Endodermal cell (in vitro differentiated cells): ENCODE measurements around the gene MCTP1. TPM values are rescaled to one million over a fixed set of nuclear protein-coding genes. Genes with fewer than 3 reads are reported as not detected.

Experiments
- DNase-seq: peaks from one replicate; pipeline ENCODE4 v3.0.0-alpha.2; 2017
- H3K27ac ChIP-seq: 2 replicates; pipeline ENCODE4 v1.5.1; 2013; ENCODE audit warnings: mild to moderate bottlenecking, low read depth, low read length, moderate library complexity
- H3K27me3 ChIP-seq: 2 replicates; pipeline ENCODE4 v1.6.1; 2013; ENCODE audit warnings: mild to moderate bottlenecking, low read length, moderate library complexity; ENCODE audit not compliant: insufficient read depth, control insufficient read depth, poor library complexity, severe bottlenecking
- H3K36me3 ChIP-seq: 2 replicates; pipeline ENCODE4 v1.7.0; 2013; ENCODE audit warnings: mild to moderate bottlenecking, low read length, moderate library complexity; ENCODE audit not compliant: control insufficient read depth, insufficient read depth
- H3K4me1 ChIP-seq: one replicate; pipeline ENCODE4 v1.7.0; 2013; ENCODE audit warnings: low read length; ENCODE audit not compliant: control insufficient read depth, insufficient read depth
- H3K4me3 ChIP-seq: 2 replicates; pipeline ENCODE4 v1.5.1; 2013; ENCODE audit warnings: mild to moderate bottlenecking, low read length, moderate library complexity
- H3K9ac ChIP-seq: 2 replicates; pipeline ENCODE4 v1.6.1; 2013; ENCODE audit warnings: mild to moderate bottlenecking, low read length, moderate library complexity; ENCODE audit not compliant: poor library complexity, severe bottlenecking; ENCODE audit errors: extremely low read depth
- H3K9me3 ChIP-seq: 2 replicates; pipeline ENCODE4 v1.6.1; 2013; ENCODE audit warnings: mild to moderate bottlenecking, low read length, moderate library complexity; ENCODE audit not compliant: control insufficient read depth
- H3K27ac Mint-ChIP-seq: 2 replicates; pipeline ENCODE4 v1.8.0; 2020; ENCODE audit warnings: mixed read lengths
- H3K27me3 Mint-ChIP-seq: 2 replicates; pipeline ENCODE4 v1.8.0; 2021; ENCODE audit warnings: mild to moderate bottlenecking, mixed read lengths; ENCODE audit not compliant: insufficient read depth
- H3K36me3 Mint-ChIP-seq: 2 replicates; pipeline ENCODE4 v1.8.0; 2020; ENCODE audit warnings: low read depth, mixed read lengths
- H3K4me1 Mint-ChIP-seq: 2 replicates; pipeline ENCODE4 v1.8.0; 2020; ENCODE audit warnings: mixed read lengths
- H3K4me3 Mint-ChIP-seq: 2 replicates; pipeline ENCODE4 v1.8.0; 2020; ENCODE audit warnings: mild to moderate bottlenecking, moderate library complexity, mixed read lengths
- H3K9me3 Mint-ChIP-seq: 2 replicates; pipeline ENCODE4 v1.8.0; 2020; ENCODE audit warnings: mild to moderate bottlenecking, mixed read lengths
- WGBS, 2 experiments: methylation state at CpG; one replicate each; pipeline versions ENCODE4 v1.1.5 to v1.1.7; 2013; ENCODE audit warnings: missing lambda C conversion rate in 2 of 2, mixed read lengths in 1 of 2; ENCODE audit not compliant: insufficient coverage in 1 of 2, insufficient read length in 1 of 2; 5-methylcytosine and 5-hydroxymethylcytosine counted together
- total RNA-seq, 2 donors: library from RNA; stranded (reverse); fragmentation: NEBNext Ultra II Directional in 1 of 2; extraction: Animal tissue kit (Norgen Biotek cat#: 25700) in 1 of 2; gene quantifications; 2 replicates in 1 of 2; 3 replicates in 1 of 2; pipeline ENCODE4 v1.2.1, GENCODE V29; 2021
- TF ChIP-seq, protein P1 (sequence below): fragments of 200-600 bp; sonication (generic); conservative IDR thresholded peaks from 2 replicates; pipeline ENCODE4 v1.5.0; 2021; ENCODE audit warnings: antibody characterized with exemption, mild to moderate bottlenecking

Gene MCTP1
- total RNA-seq, 2 donors from 2014 or later: 0.71 to 3.7 TPM

DNA sequence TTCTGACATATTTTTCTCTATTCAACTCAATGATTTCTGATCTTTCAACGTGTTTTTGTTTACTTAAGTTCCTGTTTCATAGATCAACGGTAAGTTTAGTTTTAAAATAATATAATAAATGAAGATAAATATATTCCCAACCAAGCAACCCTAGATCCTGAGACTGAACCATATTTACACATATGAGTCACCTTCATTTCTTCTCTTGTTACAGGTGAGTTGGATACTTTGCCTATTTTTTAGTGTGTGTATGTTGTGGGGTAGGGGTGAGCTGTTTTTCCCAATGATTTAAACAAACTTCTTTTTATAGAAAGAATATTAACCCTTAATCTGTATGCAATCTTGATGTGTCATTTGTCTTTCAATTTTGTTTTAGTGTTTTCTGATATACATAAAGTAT lies 186.9 kb downstream of the MCTP1 start:
- TF ChIP-seq, protein P1, sequence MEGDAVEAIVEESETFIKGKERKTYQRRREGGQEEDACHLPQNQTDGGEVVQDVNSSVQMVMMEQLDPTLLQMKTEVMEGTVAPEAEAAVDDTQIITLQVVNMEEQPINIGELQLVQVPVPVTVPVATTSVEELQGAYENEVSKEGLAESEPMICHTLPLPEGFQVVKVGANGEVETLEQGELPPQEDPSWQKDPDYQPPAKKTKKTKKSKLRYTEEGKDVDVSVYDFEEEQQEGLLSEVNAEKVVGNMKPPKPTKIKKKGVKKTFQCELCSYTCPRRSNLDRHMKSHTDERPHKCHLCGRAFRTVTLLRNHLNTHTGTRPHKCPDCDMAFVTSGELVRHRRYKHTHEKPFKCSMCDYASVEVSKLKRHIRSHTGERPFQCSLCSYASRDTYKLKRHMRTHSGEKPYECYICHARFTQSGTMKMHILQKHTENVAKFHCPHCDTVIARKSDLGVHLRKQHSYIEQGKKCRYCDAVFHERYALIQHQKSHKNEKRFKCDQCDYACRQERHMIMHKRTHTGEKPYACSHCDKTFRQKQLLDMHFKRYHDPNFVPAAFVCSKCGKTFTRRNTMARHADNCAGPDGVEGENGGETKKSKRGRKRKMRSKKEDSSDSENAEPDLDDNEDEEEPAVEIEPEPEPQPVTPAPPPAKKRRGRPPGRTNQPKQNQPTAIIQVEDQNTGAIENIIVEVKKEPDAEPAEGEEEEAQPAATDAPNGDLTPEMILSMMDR: no peak
- no CpG with 5 or more reads among the region's 2 CpGs for WGBS, 2 experiments
- H3K9me3 Mint-ChIP-seq: no peaks in the 10 kb centered on the region

DNA sequence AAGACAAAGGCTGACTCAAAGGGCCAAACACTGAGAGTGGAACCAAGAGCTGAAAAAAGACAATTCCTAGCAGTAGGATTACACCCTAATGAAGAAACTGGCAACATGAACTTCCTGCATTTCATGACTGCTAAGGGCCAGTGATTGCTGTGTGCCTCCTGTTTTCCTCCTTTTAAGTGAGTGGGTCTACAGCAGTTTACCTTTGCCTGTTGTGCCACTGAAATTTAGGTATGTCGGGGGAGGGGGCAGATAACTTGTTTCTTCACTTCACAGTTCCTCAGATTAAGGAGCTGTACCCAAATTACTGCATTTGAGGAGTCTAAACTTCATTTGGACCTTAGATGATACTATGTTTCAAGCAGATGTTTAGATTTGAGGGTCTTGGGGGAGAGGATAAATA lies 191.7 kb downstream of the MCTP1 start:
- Mint-ChIP-seq H3K4me1 (peaks cover 9% of the 10 kb centered on the region), H3K4me3 (no peak overlapping the region), H3K27ac (no peak overlapping the region), H3K9me3 (peaks cover 4% of the 10 kb centered on the region), H3K36me3 (no peaks in the 10 kb centered on the region), H3K27me3 (no peaks in the 10 kb centered on the region)
- TF ChIP-seq, protein P1: no peak
- peak; percentile 64 for DNase-seq
- WGBS, 2 experiments: 83 to 100% methylated on average over 1 of the region's 1 CpG
- Histone ChIP-seq H3K9ac (no peak overlapping the region), H3K9me3 (no peaks in the 10 kb centered on the region), H3K27me3 (no peaks in the 10 kb centered on the region), H3K4me3 (no peak overlapping the region), H3K36me3 (no peaks in the 10 kb centered on the region), H3K4me1 (no peaks in the 10 kb centered on the region), H3K27ac (no peak overlapping the region)

More for the DNA sequence above, 186.9 kb downstream of the MCTP1 start:
- no peak overlapping the region for H3K4me3 ChIP-seq
- H3K36me3 Mint-ChIP-seq: no peaks in the 10 kb centered on the region
- DNase-seq: no peak
- no peak overlapping the region for H3K9ac ChIP-seq
- no peak overlapping the region for H3K4me3 Mint-ChIP-seq
- no peaks in the 10 kb centered on the region for H3K9me3 ChIP-seq
- no peaks in the 10 kb centered on the region for H3K27me3 ChIP-seq
- H3K27ac ChIP-seq: no peak overlapping the region
- no peaks in the 10 kb centered on the region for H3K27me3 Mint-ChIP-seq
- peaks cover 6% of the 10 kb centered on the region for H3K4me1 Mint-ChIP-seq
- H3K27ac Mint-ChIP-seq: no peak overlapping the region
- H3K4me1 ChIP-seq: no peaks in the 10 kb centered on the region
- H3K36me3 ChIP-seq: no peaks in the 10 kb centered on the region

DNA sequence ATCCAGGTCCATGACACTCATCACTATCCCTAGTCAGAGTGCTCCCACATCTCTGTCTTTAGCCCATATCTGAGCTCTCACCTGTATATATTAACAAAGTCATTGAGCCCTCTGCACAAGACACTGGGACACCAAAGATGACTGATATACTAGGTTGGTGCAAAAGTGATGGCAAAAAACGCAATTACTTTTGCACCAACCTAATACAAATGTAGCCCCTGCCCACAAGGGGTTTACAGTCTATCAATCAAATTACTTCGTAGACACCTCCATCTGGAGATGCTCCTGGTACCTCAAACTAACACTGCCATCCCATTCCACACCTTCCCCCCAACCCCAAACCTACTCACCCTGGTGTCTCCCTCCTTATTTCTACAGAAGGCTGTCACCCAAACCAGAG lies 194.1 kb downstream of the MCTP1 start:
- Mint-ChIP-seq H3K9me3 (peaks cover 4% of the 10 kb centered on the region), H3K4me3 (no peak overlapping the region)

More for the DNA sequence above, 194.1 kb downstream of the MCTP1 start:
- no peaks in the 10 kb centered on the region for H3K9me3 ChIP-seq
- DNase-seq: no peak
- Mint-ChIP-seq H3K36me3 (no peaks in the 10 kb centered on the region), H3K4me1 (peaks cover 9% of the 10 kb centered on the region), H3K27ac (no peak overlapping the region), H3K27me3 (no peaks in the 10 kb centered on the region)
- H3K27ac ChIP-seq: no peak overlapping the region
- H3K36me3 ChIP-seq: no peaks in the 10 kb centered on the region
- H3K27me3 ChIP-seq: no peaks in the 10 kb centered on the region
- 86 to 94% methylated on average over 2 of the region's 2 CpGs for WGBS, 2 experiments
- TF ChIP-seq, protein P1: no peak
- H3K4me1 ChIP-seq: no peaks in the 10 kb centered on the region
- H3K9ac ChIP-seq: no peak overlapping the region
- no peak overlapping the region for H3K4me3 ChIP-seq
